Measurements from ENCODE around the gene PPP4C.

- TF ChIP-seq, protein P1, sequence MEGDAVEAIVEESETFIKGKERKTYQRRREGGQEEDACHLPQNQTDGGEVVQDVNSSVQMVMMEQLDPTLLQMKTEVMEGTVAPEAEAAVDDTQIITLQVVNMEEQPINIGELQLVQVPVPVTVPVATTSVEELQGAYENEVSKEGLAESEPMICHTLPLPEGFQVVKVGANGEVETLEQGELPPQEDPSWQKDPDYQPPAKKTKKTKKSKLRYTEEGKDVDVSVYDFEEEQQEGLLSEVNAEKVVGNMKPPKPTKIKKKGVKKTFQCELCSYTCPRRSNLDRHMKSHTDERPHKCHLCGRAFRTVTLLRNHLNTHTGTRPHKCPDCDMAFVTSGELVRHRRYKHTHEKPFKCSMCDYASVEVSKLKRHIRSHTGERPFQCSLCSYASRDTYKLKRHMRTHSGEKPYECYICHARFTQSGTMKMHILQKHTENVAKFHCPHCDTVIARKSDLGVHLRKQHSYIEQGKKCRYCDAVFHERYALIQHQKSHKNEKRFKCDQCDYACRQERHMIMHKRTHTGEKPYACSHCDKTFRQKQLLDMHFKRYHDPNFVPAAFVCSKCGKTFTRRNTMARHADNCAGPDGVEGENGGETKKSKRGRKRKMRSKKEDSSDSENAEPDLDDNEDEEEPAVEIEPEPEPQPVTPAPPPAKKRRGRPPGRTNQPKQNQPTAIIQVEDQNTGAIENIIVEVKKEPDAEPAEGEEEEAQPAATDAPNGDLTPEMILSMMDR (IDR thresholded peaks at IDR 0.05), result no peak
- TF ChIP-seq POLR2AphosphoS5 (IDR thresholded peaks at IDR 0.05), result no peak
These were observed 10.0 kb downstream of the PPP4C start for GRCh38 chr16:30085820-30086219.
